Measurements from ENCODE around the gene ZNF747. TPM values are rescaled to one million over a fixed set of nuclear protein-coding genes. Genes with fewer than 3 reads are reported as not detected.

ZNF747 gene
- total RNA-seq, 1 experiment from 2014 or later, result 1.5 TPM

Other genes with a start within 250 kb of the ZNF747 start
- 42.7 and 53.6 TPM in 2 replicates for gene CD2BP2, start 179.6 kb downstream of the ZNF747 start, total RNA-seq (2014; rRNA removed; shearing (Covaris generic))
- 10.4 and 15.9 TPM in 2 replicates for gene TBC1D10B, start 164.4 kb downstream of the ZNF747 start, total RNA-seq (2014; rRNA removed; shearing (Covaris generic))
- not detected in 2 replicates for gene MYL11, start 160.1 kb downstream of the ZNF747 start, total RNA-seq (2014; rRNA removed; shearing (Covaris generic))
- not detected in 2 replicates for gene SEPTIN1, start 152.3 kb downstream of the ZNF747 start, total RNA-seq (2014; rRNA removed; shearing (Covaris generic))
- 4.1 and 7.4 TPM in 2 replicates for gene ZNF48, start 139.4 kb downstream of the ZNF747 start, total RNA-seq (2014; rRNA removed; shearing (Covaris generic))
- 12.0 and 24.3 TPM in 2 replicates for gene ZNF771, start 127.3 kb downstream of the ZNF747 start, total RNA-seq (2014; rRNA removed; shearing (Covaris generic))
- gene DCTPP1, start 104.8 kb downstream of the ZNF747 start, total RNA-seq (2014; rRNA removed; shearing (Covaris generic)), result 11.0 and 28.9 TPM in 2 replicates
- 7.3 and 8.9 TPM in 2 replicates for gene SEPHS2, start 89.0 kb downstream of the ZNF747 start, total RNA-seq (2014; rRNA removed; shearing (Covaris generic))
- not detected in 2 replicates for gene ITGAL, start 62.1 kb downstream of the ZNF747 start, total RNA-seq (2014; rRNA removed; shearing (Covaris generic))
- gene ZNF768, start 8.3 kb downstream of the ZNF747 start, total RNA-seq (2014; rRNA removed; shearing (Covaris generic)), result 22.7 and 29.2 TPM in 2 replicates
- gene ZNF764, start 23.5 kb upstream of the ZNF747 start, total RNA-seq (2014; rRNA removed; shearing (Covaris generic)), result 3.2 and 5.2 TPM in 2 replicates
- 3.1 and 6.0 TPM in 2 replicates for gene ZNF688, start 36.9 kb upstream of the ZNF747 start, total RNA-seq (2014; rRNA removed; shearing (Covaris generic))
- 1.3 and 3.1 TPM in 2 replicates for gene ZNF785, start 50.8 kb upstream of the ZNF747 start, total RNA-seq (2014; rRNA removed; shearing (Covaris generic))
- 9.6 TPM in 2 replicates for gene ZNF689, start 75.5 kb upstream of the ZNF747 start, total RNA-seq (2014; rRNA removed; shearing (Covaris generic))
- gene PRR14, start 116.1 kb upstream of the ZNF747 start, total RNA-seq (2014; rRNA removed; shearing (Covaris generic)), result 5.2 and 13.6 TPM in 2 replicates
- 5.0 and 5.9 TPM in 2 replicates for gene FBRS, start 123.6 kb upstream of the ZNF747 start, total RNA-seq (2014; rRNA removed; shearing (Covaris generic))
- 5.0 and 6.2 TPM in 2 replicates for gene SRCAP, start 164.3 kb upstream of the ZNF747 start, total RNA-seq (2014; rRNA removed; shearing (Covaris generic))
- 30.8 and 42.5 TPM in 2 replicates for gene PHKG2, start 213.6 kb upstream of the ZNF747 start, total RNA-seq (2014; rRNA removed; shearing (Covaris generic))
- 1.9 and 11.0 TPM in 2 replicates for gene CFAP119, start 227.2 kb upstream of the ZNF747 start, total RNA-seq (2014; rRNA removed; shearing (Covaris generic))
- 57.9 and 79.2 TPM in 2 replicates for gene RNF40, start 227.5 kb upstream of the ZNF747 start, total RNA-seq (2014; rRNA removed; shearing (Covaris generic))